WTC11 (cell line): ENCODE results near the gene LY9. TPM values are rescaled to one million over a fixed set of nuclear protein-coding genes. Genes with fewer than 3 reads are reported as not detected.

Experiments
- ATAC-seq: fragments of 200-7000 bp; cut with Tn5 transposase; 2 replicates; pipeline ENCODE4 v1.10.0; 2021; ENCODE audit warnings: mild to moderate bottlenecking, moderate library complexity
- CTCF ChIA-PET: fragments of 300-600 bp; sonication (Branson Sonifier 250); formaldehyde crosslinking; loops from one replicate; lab custom pipeline; 2021; ENCODE audit warnings: antibody characterized with exemption; lab: Charles Lee
- POLR2A ChIA-PET: fragments of 350-600 bp; sonication (Branson Sonifier 250); formaldehyde crosslinking; loops from one replicate; lab custom pipeline; 2021; ENCODE audit warnings: antibody characterized with exemption; lab: Charles Lee
- DNase-seq: peaks from one replicate; pipeline ENCODE4 v3.0.0; 2021; ENCODE audit warnings: low spot score
- H3K27ac Mint-ChIP-seq: 2 replicates; pipeline ENCODE4 v1.8.0; 2021; ENCODE audit warnings: mixed read lengths
- H3K27me3 Mint-ChIP-seq: 2 replicates; pipeline ENCODE4 v1.8.0; 2021; ENCODE audit warnings: low read depth, mild to moderate bottlenecking, moderate library complexity, mixed read lengths
- H3K36me3 Mint-ChIP-seq: 2 replicates; pipeline ENCODE4 v1.8.0; 2021; ENCODE audit warnings: mixed read lengths
- H3K4me1 Mint-ChIP-seq: 2 replicates; pipeline ENCODE4 v1.8.0; 2022; ENCODE audit warnings: mixed read lengths
- H3K4me3 Mint-ChIP-seq: 2 replicates; pipeline ENCODE4 v1.8.0; 2021; ENCODE audit warnings: mild to moderate bottlenecking, moderate library complexity, mixed read lengths
- H3K9me3 Mint-ChIP-seq: 2 replicates; pipeline ENCODE4 v1.8.0; 2021; ENCODE audit warnings: mixed read lengths
- ARID4B ChIP-seq: sonication (generic); formaldehyde crosslinking; IDR thresholded peaks from 2 replicates; pipeline ENCODE4 v1.8.0; 2023; ENCODE audit warnings: missing genetic modification reagents, mild to moderate bottlenecking, borderline replicate concordance
- CBFB ChIP-seq: sonication (generic); formaldehyde crosslinking; IDR thresholded peaks from 2 replicates; pipeline ENCODE4 v1.8.1; 2022; ENCODE audit warnings: mild to moderate bottlenecking, low read depth, missing genetic modification reagents
- CREM ChIP-seq: sonication (generic); formaldehyde crosslinking; IDR thresholded peaks from 2 replicates; pipeline ENCODE4 v1.8.1; 2022; ENCODE audit warnings: mild to moderate bottlenecking, missing genetic modification reagents, moderate library complexity
- ERG ChIP-seq: fragments of 250-450 bp; sonication (Bioruptor Pico); IDR thresholded peaks from 2 replicates; pipeline ENCODE4 v1.8.0; 2021; ENCODE audit warnings: mild to moderate bottlenecking
- ESRRA ChIP-seq: sonication (generic); formaldehyde crosslinking; IDR thresholded peaks from 2 replicates; pipeline ENCODE4 v1.8.1; 2022; ENCODE audit warnings: mild to moderate bottlenecking, missing genetic modification reagents, borderline replicate concordance
- FOXP1 ChIP-seq: sonication (generic); formaldehyde crosslinking; IDR thresholded peaks from 2 replicates; pipeline ENCODE4 v1.8.0; 2022; ENCODE audit warnings: missing genetic modification reagents, mild to moderate bottlenecking, moderate library complexity, borderline replicate concordance
- GTF2I ChIP-seq: fragments of 250-450 bp; sonication (Bioruptor Pico); conservative IDR thresholded peaks from 2 replicates; pipeline ENCODE4 v1.4.0; 2021; ENCODE audit warnings: mild to moderate bottlenecking
- JUN ChIP-seq: sonication (generic); formaldehyde crosslinking; IDR thresholded peaks from 2 replicates; pipeline ENCODE4 v1.8.0; 2023; ENCODE audit warnings: mild to moderate bottlenecking, missing genetic modification reagents
- MYBL2 ChIP-seq: sonication (generic); formaldehyde crosslinking; IDR thresholded peaks from 2 replicates; pipeline ENCODE4 v1.8.1; 2023; ENCODE audit warnings: mild to moderate bottlenecking, moderate library complexity, missing genetic modification reagents
- NR1H2 ChIP-seq: sonication (generic); formaldehyde crosslinking; IDR thresholded peaks from 2 replicates; pipeline ENCODE4 v1.9.0; 2021; ENCODE audit warnings: mild to moderate bottlenecking, moderate library complexity, missing genetic modification reagents
- NR2C2 ChIP-seq: sonication (generic); formaldehyde crosslinking; IDR thresholded peaks from 2 replicates; pipeline ENCODE4 v1.8.0; 2022; ENCODE audit warnings: mild to moderate bottlenecking, missing genetic modification reagents
- NR3C1 ChIP-seq: sonication (generic); formaldehyde crosslinking; conservative IDR thresholded peaks from 2 replicates; pipeline ENCODE4 v1.8.1; 2023; ENCODE audit warnings: low read depth, mild to moderate bottlenecking, missing genetic modification reagents
- OVOL2 ChIP-seq: fragments of 250-450 bp; sonication (Bioruptor Pico); IDR thresholded peaks from 2 replicates; pipeline ENCODE4 v1.9.0; 2021; ENCODE audit warnings: mild to moderate bottlenecking, borderline replicate concordance
- STAT6 ChIP-seq: sonication (generic); formaldehyde crosslinking; conservative IDR thresholded peaks from 2 replicates; pipeline ENCODE4 v1.8.1; 2023; ENCODE audit warnings: mild to moderate bottlenecking, low read depth, missing genetic modification reagents, moderate library complexity
- USF2 ChIP-seq: sonication (generic); formaldehyde crosslinking; IDR thresholded peaks from 2 replicates; pipeline ENCODE4 v1.8.1; 2023; ENCODE audit warnings: mild to moderate bottlenecking, missing genetic modification reagents, moderate library complexity
- ZBTB21 ChIP-seq: sonication (generic); formaldehyde crosslinking; IDR thresholded peaks from 2 replicates; pipeline ENCODE4 v1.8.1; 2023; ENCODE audit warnings: mild to moderate bottlenecking, missing genetic modification reagents, borderline replicate concordance
- ZMAT4 ChIP-seq: fragments of 250-450 bp; sonication (Bioruptor Pico); IDR thresholded peaks from 2 replicates; pipeline ENCODE4 v1.9.0; 2021; ENCODE audit warnings: mild to moderate bottlenecking
- ZNF121 ChIP-seq: sonication (generic); formaldehyde crosslinking; IDR thresholded peaks from 2 replicates; pipeline ENCODE4 v1.8.0; 2023; ENCODE audit warnings: missing genetic modification reagents
- ZNF396 ChIP-seq: fragments of 250-450 bp; sonication (Bioruptor Pico); IDR thresholded peaks from 2 replicates; pipeline ENCODE4 v1.8.0; 2021; ENCODE audit warnings: mild to moderate bottlenecking, moderate library complexity, borderline replicate concordance
- ZNF425 ChIP-seq: fragments of 250-450 bp; sonication (Bioruptor Pico); conservative IDR thresholded peaks from 2 replicates; pipeline ENCODE4 v1.9.0; 2021; ENCODE audit warnings: mild to moderate bottlenecking
- total RNA-seq: library from RNA; stranded (reverse); gene quantifications from 3 replicates; pipeline ENCODE4 v1.2.3, GENCODE V29; 2021

Gene LY9
- total RNA-seq, 1 experiment from 2014 or later: not detected

- TF ChIP-seq ERG (CRISPR knock-in tag) (no peak), GTF2I (CRISPR knock-in tag) (no peak), NR1H2 (CRISPR knock-in tag) (no peak), CBFB (CRISPR knock-in tag) (no peak), FOXP1 (CRISPR knock-in tag) (no peak)
These were observed 12.3 kb downstream of the LY9 start (continued) for GRCh38 chr1:160808289-160808688.

- Mint-ChIP-seq H3K27ac (peak overlapping the region; percentile 48; the same call in 1 of the 2 replicates), H3K4me3 (no peak overlapping the region), H3K4me1 (peaks cover 20% of the 10 kb centered on the region), H3K9me3 (peaks cover 14% of the 10 kb centered on the region), H3K36me3 (peaks cover 8% of the 10 kb centered on the region)
- CTCF ChIA-PET: interaction anchor here (1.4 kb wide), 1 partner anchor 11 kb away, joined by 6 read pairs; no protein-coding TSS in a partner anchor
- ATAC-seq: no peak; the same call in 1 of the 2 replicates
- TF ChIP-seq ESRRA (CRISPR knock-in tag) (no peak), ZBTB21 (CRISPR knock-in tag) (no peak), MYBL2 (CRISPR knock-in tag) (no peak), NR3C1 (no peak), ZNF121 (CRISPR knock-in tag) (no peak), NR2C2 (CRISPR knock-in tag) (no peak), ZNF396 (no peak), ZNF425 (CRISPR knock-in tag) (no peak), ZMAT4 (CRISPR knock-in tag) (no peak)
- TF ChIP-seq, all 79 proteins: peak for 0
- POLR2A ChIA-PET: no interaction called here
- DNase-seq: no peak
- H3K27me3 Mint-ChIP-seq: no peaks in the 10 kb centered on the region; the same call in 1 of the 2 replicates
These were observed 14.5 kb downstream of the LY9 start for GRCh38 chr1:160810486-160810885.

- no peaks in the 10 kb centered on the region; the same call in 1 of the 2 replicates for H3K27me3 Mint-ChIP-seq
- H3K36me3 Mint-ChIP-seq: peaks cover 8% of the 10 kb centered on the region
- H3K4me3 Mint-ChIP-seq: no peak overlapping the region
- ATAC-seq: no peak
- ChIA-PET POLR2A (no interaction called here), CTCF (interaction anchor here (1.4 kb wide), 1 partner anchor 10 kb away, joined by 6 read pairs; no protein-coding TSS in a partner anchor)
- no peak for DNase-seq
- no peak overlapping the region for H3K27ac Mint-ChIP-seq
- peaks cover 12% of the 10 kb centered on the region for H3K9me3 Mint-ChIP-seq
- H3K4me1 Mint-ChIP-seq: peaks cover 21% of the 10 kb centered on the region
- TF ChIP-seq CBFB (CRISPR knock-in tag) (no peak), CREM (CRISPR knock-in tag) (no peak), USF2 (CRISPR knock-in tag) (no peak), JUN (CRISPR knock-in tag) (no peak), ARID4B (CRISPR knock-in tag) (no peak), STAT6 (CRISPR knock-in tag) (no peak), OVOL2 (CRISPR knock-in tag) (no peak)
These were observed 15.2 kb downstream of the LY9 start for GRCh38 chr1:160811147-160811546.
